Kidney epithelial cell (primary cell): Measurements from ENCODE around the gene CEBPE. TPM values are rescaled to one million over a fixed set of nuclear protein-coding genes. Genes with fewer than 3 reads are reported as not detected.

ENCODE experiments used
- DNase-seq: peaks from one replicate; pipeline ENCODE4 v3.0.0-alpha.2; 2010; ENCODE audit warnings: low read depth
- H3K27me3 ChIP-seq: 2 replicates; pipeline ENCODE4 v1.6.0; 2011; ENCODE audit warnings: low read length; ENCODE audit not compliant: control insufficient read depth, insufficient read depth
- H3K36me3 ChIP-seq: 2 replicates; pipeline ENCODE4 v1.5.1; 2011; ENCODE audit warnings: low read length; ENCODE audit not compliant: control insufficient read depth, insufficient read depth
- H3K4me3 ChIP-seq: 2 replicates; pipeline ENCODE4 v1.5.1; 2011; ENCODE audit warnings: low read depth, mild to moderate bottlenecking, control low read depth, low read length
- total RNA-seq: library from RNA; depleted of rRNA; stranded (reverse); fragments of >200 nt; gene quantifications from 2 replicates; pipeline ENCODE4 v1.2.3, GENCODE V29; 2015
- TF ChIP-seq, protein P1 (sequence below): IDR thresholded peaks from 2 replicates; pipeline ENCODE4 v1.5.1; 2011; ENCODE audit warnings: mild to moderate bottlenecking, moderate library complexity, low read length, control low read depth, inconsistent platforms; ENCODE audit not compliant: insufficient read depth, poor library complexity, severe bottlenecking

CEBPE gene
- total RNA-seq, 1 donor from 2014 or later, result not detected

DNA sequence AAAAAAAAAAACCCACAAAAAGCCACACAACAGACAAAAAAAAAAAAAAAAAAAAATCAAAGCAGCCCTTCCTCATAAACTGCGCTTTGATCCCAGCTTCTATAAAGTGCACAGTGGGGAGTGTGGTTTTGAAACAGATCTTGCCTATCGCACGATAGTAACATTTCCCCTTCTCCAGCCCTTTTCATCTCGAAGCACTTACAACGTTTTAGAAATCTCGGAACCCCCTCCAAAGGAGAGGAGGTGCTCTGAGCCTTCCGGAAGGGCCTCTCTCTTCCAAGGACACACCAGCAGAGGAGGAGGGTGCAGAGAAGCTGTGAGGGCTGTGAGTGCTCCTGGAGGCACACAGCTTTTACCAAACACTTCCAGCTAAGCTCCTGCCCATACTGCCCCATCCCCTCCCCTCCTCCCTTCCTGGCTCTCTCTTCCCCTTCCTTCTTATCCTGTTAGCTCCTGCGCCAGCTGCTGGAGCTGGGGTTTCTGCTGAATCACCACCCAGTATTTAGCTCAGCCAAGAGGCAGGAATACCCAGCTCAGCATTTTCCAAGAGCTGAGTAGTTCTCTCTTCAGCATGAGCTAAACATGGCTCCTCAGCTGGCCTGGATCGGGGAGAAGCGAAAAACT, 36.0 kb upstream of the CEBPE start:
- no peak overlapping the region for H3K4me3 ChIP-seq
- no peaks in the 10 kb centered on the region for H3K36me3 ChIP-seq
- H3K27me3 ChIP-seq, result no peaks in the 10 kb centered on the region
- TF ChIP-seq, protein P1, sequence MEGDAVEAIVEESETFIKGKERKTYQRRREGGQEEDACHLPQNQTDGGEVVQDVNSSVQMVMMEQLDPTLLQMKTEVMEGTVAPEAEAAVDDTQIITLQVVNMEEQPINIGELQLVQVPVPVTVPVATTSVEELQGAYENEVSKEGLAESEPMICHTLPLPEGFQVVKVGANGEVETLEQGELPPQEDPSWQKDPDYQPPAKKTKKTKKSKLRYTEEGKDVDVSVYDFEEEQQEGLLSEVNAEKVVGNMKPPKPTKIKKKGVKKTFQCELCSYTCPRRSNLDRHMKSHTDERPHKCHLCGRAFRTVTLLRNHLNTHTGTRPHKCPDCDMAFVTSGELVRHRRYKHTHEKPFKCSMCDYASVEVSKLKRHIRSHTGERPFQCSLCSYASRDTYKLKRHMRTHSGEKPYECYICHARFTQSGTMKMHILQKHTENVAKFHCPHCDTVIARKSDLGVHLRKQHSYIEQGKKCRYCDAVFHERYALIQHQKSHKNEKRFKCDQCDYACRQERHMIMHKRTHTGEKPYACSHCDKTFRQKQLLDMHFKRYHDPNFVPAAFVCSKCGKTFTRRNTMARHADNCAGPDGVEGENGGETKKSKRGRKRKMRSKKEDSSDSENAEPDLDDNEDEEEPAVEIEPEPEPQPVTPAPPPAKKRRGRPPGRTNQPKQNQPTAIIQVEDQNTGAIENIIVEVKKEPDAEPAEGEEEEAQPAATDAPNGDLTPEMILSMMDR, result no peak
- no peak for DNase-seq

DNA sequence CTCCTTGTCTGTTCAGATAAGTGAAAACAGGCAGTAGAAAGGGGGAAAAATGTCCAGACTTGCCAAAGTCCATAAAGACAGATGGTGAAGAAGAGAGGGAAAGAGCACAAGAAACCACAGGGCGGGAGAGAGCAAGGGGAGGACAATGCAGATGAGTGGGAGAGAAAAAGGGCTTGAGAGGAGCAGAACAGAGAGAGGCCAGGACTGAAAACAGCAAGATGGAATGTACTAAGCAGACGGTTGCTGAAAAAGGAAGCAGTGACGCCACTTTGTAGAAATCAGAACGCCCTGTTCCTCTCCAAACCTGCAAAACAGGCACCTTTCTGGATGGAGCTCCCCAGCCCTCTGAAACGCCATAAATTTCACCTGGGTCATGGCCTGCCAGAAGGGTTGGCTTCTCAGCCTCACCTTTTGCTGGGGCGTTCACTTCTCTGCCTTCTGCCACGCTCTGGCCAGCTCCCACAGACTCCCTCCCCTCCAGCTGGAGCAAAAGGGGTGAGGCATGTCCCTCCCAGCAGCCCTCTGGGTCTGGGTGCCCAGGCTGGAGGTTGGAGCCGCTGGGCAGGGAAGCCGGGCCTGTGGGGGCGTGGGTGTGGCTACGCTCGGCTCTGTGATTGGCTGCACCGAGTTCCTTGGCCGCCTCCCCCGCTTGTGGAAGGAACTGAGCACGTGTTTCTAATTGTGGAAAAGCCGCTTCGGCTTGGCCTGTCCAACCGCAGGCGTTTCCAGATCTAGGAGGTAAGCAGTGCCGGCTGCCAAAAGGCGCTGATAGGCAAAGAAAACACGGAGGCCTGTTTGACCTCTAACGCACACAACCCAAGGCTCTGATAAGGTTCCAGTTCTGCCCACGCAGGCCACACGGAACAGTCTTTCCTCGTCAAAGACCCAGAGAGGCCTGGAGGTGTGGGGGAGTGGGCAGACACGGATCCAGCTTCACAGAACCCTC, 35.1 kb upstream of the CEBPE start:
- no peaks in the 10 kb centered on the region for H3K27me3 ChIP-seq
- H3K36me3 ChIP-seq, result no peaks in the 10 kb centered on the region
- TF ChIP-seq, protein P1, result no peak
- DNase-seq, result no peak
- H3K4me3 ChIP-seq, result no peak overlapping the region

DNA sequence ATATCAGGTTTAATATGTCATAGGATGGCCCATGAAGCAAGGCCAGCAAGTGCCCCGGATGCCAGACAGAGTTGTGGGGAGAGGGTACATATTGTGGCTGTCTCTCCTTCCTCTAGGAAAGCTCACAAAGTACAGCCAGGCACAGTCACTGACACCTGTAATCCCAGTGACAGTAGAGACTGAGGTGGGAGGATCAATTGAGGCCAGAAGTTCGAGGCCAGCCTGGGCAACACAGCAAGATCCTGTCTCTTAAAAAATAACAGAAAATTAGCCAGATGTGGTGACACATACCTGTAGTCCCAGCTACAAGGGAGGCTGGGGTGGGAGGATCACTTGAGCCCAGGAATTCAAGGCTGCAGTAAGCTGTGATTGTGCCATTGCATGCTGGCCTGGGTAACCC, 32.3 kb upstream of the CEBPE start:
- TF ChIP-seq, protein P1, result no peak
- no peaks in the 10 kb centered on the region for H3K36me3 ChIP-seq
- no peak for DNase-seq
- no peaks in the 10 kb centered on the region for H3K27me3 ChIP-seq
- no peak overlapping the region for H3K4me3 ChIP-seq

DNA sequence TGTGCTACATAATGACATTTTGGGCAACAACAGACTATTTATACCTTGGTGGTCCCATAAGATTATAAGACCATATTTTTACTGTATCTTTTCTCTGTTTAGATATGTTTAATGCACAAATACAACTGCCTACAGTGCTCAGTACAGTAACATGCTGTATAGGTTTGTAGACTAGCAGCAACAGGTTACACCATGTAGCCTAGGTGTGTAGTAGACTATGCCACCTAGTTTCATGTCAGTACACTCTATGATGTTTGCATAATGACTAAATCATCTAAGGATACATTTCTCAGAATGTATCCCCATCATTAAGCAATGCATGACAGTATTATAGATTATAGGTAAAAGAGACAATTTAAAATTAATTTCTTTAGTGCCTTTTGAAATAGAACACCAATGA, 30.7 kb upstream of the CEBPE start:
- TF ChIP-seq, protein P1, result no peak
- Histone ChIP-seq H3K4me3 (no peak overlapping the region), H3K27me3 (no peaks in the 10 kb centered on the region), H3K36me3 (no peaks in the 10 kb centered on the region)
- no peak for DNase-seq

DNA sequence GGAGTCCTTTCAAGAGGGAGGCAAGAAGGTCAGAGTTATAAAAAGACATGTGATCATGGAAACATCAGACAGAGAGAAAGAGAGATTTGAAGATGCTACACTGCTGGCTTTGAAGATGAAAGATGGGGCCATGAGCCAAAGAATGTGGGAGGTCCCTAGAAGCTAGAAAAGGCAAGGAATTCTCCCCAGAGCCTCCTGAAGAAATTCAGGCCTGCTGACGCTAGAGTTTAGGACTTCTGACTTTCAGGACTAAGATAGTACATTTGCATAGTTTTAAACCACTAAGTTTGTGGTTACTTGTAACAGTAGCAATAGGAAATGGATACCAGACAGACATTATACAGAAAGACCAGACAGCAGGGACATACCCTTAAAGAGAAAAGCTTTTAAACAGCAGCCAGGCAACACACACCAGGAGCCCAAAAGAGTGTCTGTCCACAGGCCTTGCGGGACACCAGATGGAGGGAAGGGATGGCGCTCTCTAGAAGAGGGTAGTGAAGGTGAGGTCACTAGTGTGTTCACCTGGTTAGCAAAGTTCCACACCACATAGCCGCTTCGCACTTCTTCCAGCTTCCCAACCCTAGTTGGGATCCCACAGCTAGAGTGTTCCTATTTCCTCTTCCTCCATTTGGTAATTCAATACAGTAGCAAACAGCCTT, 29.7 kb upstream of the CEBPE start:
- no peak overlapping the region for H3K4me3 ChIP-seq
- TF ChIP-seq, protein P1, result no peak
- H3K27me3 ChIP-seq, result no peaks in the 10 kb centered on the region
- no peaks in the 10 kb centered on the region for H3K36me3 ChIP-seq
- DNase-seq, result no peak
